GM19238 (cell line): ENCODE results near the gene APOBEC2.

Experiments
- DNase-seq: peaks from one replicate; pipeline ENCODE4 v3.0.0; 2011; ENCODE audit warnings: low spot score; ENCODE audit not compliant: insufficient read length

Gene APOBEC2

DNA sequence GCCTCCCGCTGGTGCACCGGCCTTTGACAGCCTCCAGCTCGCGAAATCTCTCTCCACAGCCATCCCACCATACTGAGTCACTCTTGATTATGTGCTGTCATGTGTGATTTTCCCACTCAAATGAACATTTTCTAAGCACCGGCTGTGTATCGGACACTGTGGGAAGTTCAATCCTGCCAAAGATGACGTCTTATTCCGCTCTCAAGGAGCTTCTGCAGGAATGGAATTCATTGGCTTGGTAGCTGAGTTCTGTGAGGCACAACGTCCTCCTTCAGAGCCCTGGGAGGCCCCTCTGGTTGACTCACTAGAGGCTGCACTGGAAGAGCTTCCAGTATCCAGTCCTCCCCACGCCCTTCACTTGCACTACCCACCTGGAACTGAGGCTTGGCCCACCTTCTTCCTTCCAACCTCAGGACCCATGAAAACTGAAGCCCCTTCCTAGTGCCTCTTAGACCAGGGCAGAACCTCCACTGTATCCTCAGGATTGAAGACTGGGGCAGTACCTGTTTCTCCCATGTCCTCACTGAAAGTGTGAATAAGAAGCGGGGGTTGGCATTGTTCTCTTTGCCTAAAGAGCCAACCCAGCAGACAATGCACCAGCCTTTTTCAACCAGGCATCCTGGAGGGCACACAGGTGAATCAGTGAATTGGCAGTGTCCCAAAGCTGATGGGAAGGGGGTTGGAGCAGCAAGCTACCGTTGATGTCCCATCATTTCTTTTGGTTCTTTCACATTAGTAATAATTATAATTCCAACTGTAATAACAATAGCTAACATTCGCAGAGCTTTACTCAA is 15.7 kb upstream of the APOBEC2 start:
- DNase-seq: no peak

- no peak for DNase-seq
Measured at GRCh38 chr6:41038205-41038604, 14.8 kb upstream of the APOBEC2 start.

- DNase-seq: peak; percentile 63
Measured at GRCh38 chr6:41039060-41039998, 13.7 kb upstream of the APOBEC2 start, which contains the start of gene UNC5CL. Gene UNC5CL, minus strand, starts transcription at chr6:41039221. Its CDS starts 4,147 bp downstream, at chr6:41035074.

GRCh38 chr6:41040101-41040939 is 12.7 kb upstream of the APOBEC2 start:
- no peak for DNase-seq

DNA sequence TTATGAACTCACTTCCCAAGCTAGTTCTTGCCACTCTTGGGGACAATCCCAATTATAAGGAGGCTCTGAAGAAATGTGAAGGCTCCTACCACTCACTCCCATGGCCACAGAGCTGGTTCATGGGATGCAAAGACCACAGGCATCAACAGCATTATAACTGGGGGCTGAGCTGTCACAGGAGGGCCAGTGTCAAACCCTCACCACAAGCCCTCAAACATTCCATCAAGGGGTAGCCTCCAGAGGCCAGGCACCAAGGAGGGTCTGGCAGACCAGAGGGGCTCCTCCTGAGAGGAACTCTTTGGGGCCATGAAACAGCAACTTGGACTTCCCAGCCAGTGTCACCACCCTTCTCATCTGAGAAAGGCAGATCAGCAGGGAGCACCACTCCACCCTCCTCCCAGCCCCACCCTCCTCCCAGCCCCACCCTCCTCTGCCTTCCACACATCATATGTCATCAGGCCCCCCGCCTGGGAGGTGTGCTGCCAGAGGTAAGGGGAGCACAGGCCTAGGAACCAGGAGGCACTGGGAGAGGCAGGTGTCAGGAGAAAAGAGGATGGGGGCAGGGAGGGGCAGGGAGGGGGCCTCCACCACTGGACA is 12.0 kb upstream of the APOBEC2 start:
- no peak for DNase-seq

DNA sequence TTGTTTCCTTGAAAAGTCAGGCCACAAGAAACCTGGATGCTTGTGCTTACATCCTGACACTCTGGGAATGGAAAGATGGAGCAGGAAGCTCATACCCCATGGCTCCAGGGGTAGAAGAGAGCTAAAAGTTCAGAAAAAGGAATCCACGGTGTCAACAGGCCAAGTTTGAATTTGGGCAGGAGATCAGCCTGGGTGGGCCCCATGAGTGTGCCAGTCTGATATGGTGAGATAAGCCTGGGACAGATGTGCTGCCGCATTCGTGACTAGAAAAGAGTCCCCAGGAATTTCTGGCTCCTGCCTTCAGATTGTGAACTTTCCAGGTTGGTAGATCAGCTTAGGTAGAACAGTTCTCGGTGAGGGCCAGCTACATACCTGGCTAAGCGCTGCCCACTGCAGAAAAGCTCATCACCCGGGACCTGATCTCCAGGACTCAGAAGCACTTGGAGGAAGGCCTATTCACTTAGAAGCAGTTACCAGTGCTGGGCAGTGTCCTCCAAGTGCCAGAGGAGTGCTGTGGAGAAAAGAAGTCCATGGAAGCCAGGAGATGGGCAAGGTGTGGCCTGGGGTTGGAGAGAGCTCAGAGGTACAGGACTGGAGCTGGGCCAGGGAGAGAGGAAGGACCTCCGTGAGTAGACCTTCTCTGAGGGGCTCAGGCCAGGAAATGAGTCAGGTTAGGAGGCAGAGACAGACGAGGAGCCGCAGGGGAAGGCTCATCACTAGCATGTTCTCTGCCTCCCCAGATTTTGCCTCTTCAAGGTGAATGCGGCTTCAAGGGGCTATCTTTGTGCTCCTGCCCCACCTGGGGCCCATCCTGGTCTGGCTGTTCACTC is 10.6 kb upstream of the APOBEC2 start, which contains the start of gene TSPO2:
TSS of gene TSPO2 (plus strand) at position 242 of the 830 bp plus-strand sequence. CDS start at position 761, 519 bp downstream.
- no peak for DNase-seq

GRCh38 chr6:41043151-41043550 is 9.9 kb upstream of the APOBEC2 start:
- no peak for DNase-seq

DNA sequence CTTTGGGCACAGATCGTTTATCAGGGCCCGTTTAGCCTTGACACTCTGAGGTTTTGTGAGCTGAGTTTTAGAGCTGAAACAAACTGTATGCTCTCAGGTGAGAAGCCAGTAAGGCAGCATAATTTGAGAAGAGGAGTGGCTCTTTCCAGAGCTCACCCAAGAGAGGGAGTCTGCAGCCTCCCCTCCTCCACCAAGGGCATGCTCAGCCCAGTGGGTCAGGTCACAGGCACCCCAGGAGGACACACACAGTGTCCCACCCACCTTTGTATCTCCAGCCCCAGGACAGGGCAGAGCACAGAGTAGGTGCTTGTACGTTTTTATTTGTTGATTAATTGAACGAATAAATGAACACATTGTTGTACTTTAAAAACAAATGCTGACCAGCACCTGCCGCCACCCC is 7.3 kb upstream of the APOBEC2 start:
- DNase-seq: no peak

- no peak for DNase-seq
Measured at GRCh38 chr6:41046084-41046483, 6.9 kb upstream of the APOBEC2 start.

DNA sequence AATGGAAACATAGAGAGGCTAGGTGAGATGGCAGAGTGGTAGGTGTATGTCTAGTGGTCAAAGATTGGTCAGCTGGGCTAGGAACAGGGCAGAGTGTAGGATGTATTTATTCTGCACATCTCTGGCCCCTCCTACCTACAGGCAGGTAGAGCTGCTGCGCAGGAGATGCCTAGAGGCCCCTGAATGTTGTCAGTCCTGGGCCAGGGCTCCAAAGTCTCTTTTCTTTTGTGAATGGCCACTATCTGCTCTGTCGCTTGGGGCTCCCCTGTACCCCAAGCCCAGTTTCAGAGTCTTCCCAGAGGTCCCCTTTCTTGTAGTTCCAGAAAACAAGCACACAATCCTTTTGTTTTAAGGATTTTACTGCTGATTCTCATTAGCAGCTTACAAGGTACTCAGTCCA is 5.7 kb upstream of the APOBEC2 start:
- no peak for DNase-seq

GRCh38 chr6:41047745-41048732 is 5.0 kb upstream of the APOBEC2 start:
- no peak for DNase-seq

DNA sequence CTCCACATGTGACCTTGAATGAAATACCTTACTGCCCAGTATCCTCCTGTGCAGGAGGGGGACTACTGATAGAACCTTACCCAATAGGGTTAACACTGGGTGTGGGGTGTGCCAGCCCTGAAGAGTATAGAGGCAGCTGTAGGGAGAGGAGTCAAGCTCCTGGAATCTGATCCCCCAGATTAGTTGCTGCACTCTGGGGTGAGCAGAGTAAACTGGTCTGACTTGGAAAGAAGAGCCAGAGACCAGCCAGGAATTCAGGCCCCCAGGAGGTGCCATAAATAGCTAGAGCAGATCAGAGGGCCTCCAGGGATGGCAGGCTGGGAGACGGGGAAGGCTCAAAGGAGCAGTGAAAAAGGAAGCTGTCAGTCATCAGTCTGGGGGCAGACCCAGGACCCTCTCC is 3.5 kb upstream of the APOBEC2 start:
- DNase-seq: no peak

GRCh38 chr6:41049955-41050354 is 3.0 kb upstream of the APOBEC2 start:
- no peak for DNase-seq

- no peak for DNase-seq
Measured at GRCh38 chr6:41050536-41050935, 2.5 kb upstream of the APOBEC2 start.

DNA sequence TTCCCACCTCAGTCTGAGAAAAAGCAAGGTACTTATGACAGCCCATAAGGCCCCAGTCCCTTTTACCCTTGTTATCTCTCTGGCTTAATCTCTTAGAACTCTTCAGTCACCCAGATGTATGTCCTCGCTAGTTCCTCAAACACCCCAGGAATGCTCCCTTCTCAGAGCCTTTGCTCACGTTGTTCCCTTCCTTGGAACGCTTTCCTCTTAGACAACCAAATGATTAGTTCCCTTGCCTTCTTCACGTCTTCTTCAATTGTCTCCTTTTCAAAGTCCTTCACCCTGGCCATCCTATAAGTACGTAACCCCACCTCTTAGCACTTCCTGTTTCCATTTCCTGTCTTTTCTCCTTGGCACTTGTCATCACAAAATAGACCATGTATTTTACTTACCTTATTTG is 1.1 kb upstream of the APOBEC2 start:
- DNase-seq: no peak

DNA sequence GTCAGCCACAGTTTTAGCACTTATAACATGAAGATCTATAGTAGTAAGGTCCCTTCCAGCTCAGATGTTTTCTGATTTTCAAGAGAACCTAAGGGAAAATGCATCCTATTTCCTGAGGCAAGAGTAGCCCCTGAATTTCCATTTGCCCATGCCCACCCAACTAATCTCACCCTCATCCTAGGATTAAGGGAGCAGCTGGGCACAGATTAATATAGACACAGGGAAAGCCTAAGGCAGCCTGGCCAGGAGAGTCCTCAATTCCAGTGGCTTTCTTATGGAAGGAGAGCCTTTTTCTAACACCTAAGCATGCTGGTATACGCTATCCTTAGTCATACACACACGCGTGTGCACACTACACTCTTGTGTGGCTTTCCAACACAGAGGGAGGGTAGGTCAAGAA is 1.5 kb downstream of the APOBEC2 start:
- no peak for DNase-seq

GRCh38 chr6:41055149-41055548 is 2.1 kb downstream of the APOBEC2 start:
- no peak for DNase-seq

DNA sequence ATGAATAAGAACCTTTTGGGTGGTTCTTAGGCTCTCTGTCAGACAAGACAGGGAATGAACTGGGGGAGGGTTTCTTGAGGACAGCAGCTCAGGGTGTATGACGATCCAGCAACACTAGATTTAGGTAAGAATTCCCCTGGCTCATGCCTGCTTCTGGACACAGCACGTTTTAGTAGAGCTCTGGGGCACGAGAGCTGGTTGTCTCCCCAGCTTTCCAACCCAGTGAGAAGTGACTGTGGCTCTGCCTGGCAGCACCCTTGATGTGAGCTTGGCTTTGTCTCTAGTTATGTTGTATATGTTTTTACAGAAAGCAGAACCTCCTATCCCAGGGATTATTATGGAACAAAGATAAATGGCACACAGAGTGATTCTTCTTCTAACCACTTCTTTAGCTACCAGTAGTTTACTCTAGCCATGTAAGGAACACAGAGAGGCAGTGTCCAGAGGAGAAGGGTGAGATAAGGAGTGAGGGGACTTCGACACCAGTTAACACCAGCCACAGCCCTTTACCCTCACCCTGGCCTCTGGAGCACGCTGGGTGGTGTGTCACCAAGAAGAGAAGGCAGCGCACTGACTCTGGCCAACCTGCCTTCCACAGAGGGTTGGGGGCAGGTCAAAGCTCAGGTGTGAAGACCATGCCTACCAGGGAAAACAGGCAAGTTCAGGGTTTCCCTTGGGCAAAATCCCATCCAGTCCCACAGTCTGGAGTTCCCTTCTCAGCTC is 3.9 kb downstream of the APOBEC2 start:
- DNase-seq: no peak
